Measurements from ENCODE around the gene KARS1.

KARS1 gene

GRCh38 chr16:75578725-75579124 lies 68.7 kb downstream of the KARS1 start:
- no peak for DNase-seq

- no peak for DNase-seq
These were observed 69.3 kb downstream of the KARS1 start for GRCh38 chr16:75578212-75578611.

All from NCI-H2081 treated with DMSO at 0.1 percent for 48 hours (cell line).